ENCODE measurements around the gene LINGO1.

Gene LINGO1

DNA sequence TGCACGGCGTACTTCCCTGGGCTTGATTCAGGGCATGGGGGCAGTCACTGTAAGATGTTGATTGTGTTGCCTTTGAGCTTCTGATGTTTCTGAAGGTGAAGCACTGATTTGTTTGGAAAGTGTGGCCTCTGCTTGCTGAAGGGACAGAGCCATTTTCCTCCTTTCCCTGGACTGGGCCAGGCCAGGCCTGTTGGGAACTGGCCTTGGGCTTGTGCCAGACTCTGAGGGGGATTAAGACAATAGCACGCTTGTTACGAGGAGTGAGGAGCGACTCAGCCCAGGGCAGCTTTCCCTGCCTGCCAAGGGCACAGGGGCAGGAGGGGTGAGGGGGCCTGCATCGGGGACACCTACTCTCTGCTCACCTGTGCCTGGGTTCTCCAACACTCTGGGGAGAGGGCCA lies 42.9 kb downstream of the LINGO1 start:
- DNase-seq: no peak

DNA sequence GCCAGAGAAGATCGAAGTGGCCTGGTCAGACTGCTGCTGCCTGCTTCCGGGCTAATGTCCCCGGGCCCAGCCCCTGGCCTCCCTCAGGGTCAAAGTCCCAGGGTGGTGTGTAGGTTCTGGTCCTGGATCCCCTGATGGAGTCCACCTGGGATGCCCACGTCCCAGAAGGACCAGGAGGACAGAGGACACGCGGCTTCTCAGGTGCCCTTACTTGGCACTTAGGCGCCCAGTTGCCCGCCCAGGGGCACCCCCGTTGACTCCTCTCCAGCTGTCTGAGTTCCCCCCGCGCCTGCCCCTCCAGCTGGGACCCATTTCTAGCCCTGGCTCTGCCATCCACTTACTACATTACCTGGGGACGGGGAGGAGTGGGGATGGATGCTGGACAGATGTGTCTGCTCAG lies 44.6 kb downstream of the LINGO1 start:
- no peak for DNase-seq

DNA sequence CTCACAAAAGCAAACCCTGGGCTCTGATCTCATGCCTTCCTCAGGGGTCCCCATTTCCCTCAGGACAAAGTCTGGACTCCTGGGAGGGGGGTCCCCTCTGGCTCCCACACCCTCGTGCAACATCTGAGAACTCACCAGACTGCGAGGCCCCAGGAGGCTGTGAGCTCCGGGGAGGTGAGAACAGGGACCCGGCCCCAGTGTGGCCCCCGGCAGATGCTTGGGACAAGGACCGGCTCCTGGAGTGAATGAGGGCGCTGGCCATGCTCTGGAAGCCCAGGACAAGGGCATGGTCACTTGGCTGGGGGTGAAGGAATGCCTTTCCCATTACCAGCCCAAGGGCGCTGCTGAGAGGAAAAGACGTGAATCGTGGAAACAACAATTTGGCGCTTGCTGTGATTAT lies 48.0 kb downstream of the LINGO1 start:
- no peak for DNase-seq

DNA sequence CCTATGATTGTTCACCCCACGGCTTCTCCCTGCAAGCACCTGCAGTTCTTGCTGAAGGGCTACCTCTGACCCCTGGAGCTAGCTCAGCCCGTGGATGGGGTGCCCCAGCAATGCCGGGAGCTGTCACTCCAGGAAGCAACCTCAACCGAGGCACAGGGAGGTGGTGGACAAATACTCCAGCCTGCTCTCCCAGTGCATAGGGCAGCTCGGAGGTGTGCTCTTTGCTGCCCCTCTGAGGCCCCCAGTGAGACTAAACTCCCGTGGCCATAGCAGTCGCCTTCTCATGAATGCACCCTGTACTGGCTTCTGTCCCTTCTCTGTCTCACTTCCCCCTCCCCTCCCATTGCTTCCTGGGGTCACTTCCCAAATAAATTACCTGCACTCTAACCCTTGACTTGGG lies 48.5 kb downstream of the LINGO1 start:
- no peak for DNase-seq

DNA sequence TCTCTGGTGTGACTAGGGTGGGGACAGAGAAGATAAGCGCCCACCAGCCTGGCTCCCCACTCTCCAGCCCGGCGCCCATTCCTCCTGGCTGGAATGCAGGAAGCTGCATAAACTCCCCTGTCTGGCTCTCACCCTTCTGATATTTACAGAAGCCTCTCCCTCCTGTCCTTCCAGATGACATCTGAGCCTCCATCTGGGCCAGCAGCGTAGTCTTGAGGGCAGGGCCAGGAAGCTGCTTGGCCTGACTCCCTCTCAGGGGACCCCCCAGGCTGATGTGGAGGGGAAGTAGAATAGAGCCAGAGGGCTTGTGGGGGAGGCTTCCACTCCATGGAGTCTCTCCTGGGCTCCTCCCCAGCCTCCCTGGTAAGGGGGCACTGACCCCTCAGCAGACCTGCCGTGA lies 49.9 kb downstream of the LINGO1 start:
- no peak for DNase-seq

DNA sequence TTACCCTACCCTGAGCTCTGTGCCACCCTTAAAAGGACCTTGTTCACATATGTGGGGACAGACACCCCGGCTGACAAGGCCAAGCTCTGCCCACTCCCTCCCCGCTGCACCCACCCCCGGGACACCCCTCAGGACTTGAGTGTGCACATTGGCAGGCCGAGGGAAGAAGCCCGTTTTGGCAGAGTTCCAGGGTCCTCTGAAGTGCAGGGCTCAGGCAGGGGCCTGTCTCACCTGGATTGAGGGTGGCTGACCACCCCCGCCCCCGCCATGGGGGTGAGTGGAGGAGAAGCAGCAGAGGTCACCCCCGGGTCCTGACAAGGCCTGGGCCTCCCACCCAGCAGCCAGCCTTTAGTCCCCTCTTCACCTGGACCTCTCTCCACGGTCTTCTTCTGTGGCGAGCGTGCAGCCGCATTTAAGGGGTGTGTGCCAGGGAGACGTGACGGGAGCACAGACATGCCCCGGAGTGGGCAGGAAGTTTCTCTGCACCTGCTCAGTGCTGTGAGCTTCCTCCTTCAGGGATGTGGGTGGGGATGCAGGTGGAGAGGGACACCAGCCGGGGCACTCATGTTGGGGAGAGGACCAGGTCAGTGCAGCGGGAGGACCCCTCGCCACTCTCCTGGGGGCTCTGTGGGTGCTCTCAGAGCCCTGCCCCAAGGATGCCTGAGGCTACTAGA lies 50.7 kb downstream of the LINGO1 start:
- DNase-seq: no peak

DNA sequence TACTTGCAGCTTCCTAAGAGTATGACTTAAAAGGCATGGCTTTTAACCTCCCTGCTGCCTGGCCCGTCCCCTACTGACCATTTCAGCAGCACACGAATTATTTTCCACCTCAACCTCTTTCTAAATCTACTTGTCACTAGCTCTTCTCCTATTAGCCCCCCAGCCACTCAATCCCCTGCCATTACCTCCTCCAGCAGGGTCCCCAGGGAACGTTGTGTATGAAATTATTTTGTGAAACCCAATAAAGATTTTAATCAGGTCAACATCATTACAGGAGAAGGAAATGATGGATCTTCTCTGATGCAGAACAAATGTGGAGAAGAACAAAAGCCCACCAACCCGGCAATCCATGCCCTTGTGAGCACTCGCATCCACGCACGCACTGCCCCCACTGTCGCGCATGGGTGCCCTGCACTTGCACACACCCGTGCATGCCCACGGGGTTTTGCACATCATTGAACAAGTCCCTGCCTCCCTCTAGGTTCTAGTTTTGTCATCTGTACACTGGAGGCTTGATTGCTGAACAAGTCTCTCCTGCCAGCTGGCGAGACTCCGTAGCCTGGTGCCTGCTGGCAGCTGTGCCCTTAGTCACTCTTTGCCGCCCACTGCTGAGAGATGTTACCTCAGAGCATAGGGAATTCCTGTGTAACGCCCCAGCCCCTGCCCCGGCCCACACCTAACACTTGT lies 51.6 kb downstream of the LINGO1 start:
- DNase-seq: no peak

DNA sequence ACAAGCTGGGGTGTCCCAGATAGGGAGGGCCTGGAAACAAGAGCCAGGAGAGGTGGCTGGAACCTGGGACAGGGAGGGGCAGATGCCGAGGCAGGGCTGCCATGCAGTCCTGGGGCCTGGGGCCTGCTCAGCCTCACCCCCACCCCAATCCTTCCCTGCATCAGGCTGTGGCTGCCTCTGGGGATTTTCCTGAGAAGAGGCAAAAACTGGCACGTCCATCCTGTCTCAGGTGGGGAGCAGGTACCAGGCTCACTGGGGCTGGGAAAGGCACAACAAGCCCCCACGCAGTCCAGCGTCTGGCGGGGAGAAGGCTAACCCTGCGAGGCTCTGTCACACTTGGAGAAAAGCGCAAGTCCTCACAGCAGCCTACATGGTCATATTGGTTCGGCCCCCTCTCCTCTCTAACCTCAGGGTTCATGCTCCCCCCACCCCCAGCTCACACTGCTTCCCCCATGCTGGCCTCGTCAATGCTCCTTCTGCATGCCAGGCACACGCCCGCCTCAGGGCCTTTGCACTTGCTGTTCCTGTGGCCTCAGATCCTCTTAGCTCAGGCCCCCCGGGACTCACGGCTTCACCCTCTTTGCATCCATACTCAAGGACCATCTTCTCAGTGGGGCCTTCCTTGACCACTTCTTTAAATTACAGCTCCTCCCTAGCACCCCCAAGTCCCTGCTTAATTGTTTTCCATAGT lies 53.1 kb downstream of the LINGO1 start:
- no peak for DNase-seq

DNA sequence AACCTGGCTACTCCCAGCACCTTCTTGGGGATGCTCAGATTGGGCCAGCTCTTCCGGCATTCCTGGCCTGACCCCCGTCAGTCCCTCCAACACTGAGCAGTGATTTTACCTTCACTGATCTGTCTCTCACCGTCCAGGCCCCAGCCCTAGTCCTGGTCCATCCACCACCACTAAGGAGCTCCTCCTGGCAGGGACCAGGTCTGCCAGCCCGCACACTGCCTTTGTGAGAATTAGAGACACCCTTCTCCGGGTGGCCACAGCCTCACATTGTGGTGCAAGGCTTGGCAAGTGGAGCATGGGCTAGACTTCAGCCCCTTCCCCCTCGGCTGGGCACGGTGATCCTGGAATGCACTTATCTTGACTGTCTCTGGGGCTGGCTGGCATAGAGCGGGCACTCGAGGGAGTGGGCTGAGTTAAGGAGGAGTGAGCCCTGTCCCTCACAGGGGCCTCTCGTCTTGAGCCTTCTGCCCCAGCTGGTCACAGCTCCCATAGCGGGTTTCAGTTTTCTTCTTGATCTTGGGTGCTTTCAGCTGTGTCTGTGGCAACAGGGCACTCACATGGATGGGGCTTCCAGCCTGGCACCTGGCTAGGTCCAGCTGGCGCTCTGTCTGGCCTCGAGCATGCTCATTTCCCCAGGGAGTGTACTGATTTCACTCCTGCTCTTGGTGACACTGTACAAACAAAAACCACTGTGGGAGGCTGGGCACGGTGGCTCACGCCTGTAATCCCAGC lies 53.9 kb downstream of the LINGO1 start:
- DNase-seq: no peak

DNA sequence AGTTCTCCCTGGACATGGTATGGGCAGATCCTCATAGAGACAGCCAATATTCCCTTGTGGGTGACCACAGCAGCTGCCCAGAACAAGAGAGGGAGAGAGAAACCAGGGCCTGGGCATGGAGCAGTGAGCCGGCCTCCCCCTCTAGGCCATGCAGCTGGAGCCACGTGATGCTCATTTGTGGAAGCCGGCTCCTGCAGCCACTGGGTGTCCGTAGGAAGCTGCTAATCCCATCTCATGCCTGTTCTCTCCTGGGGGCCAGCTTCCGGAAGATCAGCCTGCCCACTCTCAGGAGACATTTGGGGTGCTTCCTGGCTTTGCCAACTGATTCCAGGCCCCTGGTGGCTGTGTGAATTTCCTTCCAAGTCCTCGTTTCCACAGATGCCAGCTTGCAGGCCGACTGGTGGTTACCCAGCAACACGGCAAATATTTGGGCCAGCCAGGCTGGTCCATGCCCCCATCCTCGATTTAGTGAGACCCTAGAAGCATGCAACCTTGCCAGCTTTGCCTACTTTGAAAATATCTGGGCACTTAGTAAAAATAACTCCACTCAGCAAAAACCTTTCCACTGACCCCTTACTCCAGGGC lies 55.3 kb downstream of the LINGO1 start:
- no peak for DNase-seq

DNA sequence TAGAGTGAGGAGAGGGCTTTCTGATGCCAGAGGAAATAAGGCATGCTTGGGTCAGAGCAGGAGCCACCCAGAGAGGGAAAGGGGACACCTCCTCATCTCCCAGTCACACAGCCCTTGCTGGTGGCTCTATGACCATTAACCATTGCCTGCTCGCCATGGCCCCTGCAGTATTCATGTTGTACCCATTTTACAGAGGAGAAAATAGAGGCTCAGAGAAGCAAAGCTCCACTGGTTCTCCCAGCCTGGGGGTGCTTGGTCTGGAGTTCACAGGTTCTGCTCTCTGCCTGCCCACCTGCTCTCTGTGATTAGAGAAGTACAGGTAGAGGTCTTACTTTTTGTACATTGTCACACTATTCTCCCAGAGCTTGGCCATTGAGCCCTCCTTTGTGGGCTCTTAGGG lies 56.2 kb downstream of the LINGO1 start:
- no peak for DNase-seq

DNA sequence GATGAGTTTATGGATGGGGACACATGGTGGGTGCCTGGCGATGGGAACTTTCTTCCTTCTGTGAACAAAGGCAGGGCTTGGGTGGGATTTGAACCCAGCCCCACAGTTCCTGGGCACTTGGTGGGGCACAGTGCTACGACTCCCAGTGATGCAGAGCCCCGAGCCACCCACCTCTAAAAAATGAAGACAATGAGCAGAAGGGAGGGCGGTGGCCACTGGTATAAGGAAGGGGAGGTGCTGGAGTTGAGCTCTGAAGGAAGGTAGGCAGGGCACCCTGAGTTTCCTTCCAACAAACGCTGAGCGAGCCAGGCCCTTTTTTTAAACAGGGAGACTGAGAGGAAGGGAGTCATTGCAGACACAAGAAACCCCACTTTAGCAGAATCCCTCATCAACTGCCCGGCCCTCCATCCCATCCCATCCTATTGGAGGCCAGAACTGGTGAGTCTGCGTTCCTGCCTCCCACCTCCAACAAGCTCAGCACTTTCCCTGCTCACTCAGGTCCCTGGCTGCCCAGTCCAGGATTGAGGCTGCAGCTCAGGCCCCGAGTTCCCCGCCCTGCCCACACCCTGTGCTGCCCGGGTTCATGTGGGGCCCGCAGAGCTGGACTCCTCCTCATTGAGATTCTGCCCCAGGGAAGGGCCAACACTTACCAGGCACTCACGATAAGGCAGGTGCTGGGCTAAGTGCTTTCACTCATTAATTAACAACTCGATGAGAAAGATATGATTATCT lies 57.3 kb downstream of the LINGO1 start:
- DNase-seq: no peak

DNA sequence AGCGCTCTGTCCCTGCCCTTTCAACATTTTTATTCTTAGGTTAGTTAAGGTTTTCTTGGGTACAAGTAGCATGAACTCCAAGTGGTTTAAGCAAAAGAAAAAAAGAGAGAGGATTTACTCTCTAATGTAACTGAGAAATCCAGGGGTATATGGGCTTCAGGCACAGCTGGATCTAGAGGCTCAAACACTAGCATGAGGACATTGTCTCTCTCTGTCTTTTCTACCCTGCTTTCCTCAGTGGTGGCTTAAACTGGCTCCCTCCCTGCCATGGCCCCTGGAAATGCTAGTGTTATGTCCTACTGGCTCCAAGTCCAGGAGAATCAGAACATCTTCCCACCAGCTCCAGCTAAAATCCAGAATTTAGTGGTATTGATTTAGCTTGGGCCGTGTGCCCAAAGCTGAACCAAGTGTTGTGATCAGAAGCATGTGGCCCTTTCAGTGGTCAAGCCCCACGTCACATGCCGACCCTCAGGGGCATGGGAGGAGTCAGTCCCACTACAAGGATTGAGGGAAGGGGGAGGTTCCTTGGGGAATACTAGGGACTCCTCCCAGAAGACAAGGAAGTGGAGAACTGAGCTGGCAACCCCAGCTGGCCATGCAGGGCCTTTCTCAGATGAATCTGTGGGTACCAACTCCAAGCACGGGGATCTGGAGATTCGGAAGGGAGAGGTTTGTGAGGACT lies 58.0 kb downstream of the LINGO1 start:
- no peak for DNase-seq

DNA sequence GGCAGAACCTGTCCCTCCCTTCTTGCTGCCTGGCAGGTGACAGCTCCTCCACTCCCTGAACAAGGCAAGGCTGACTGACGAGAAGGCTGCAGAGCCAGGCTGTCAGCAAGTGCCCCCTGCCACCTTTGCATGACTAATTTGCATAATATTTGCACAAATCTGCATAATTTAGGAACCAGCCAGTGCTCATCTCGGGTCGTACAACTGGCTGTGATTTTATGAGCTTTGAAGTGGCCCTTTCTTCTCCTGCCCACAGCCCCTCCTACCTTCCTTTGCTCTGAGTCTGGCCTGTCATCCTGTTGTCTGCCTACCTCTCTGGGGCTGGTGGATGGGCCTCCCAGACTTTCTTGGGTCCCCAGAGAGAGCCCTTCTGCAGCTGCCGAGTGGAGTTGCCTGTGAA lies 58.9 kb downstream of the LINGO1 start:
- DNase-seq: no peak

DNA sequence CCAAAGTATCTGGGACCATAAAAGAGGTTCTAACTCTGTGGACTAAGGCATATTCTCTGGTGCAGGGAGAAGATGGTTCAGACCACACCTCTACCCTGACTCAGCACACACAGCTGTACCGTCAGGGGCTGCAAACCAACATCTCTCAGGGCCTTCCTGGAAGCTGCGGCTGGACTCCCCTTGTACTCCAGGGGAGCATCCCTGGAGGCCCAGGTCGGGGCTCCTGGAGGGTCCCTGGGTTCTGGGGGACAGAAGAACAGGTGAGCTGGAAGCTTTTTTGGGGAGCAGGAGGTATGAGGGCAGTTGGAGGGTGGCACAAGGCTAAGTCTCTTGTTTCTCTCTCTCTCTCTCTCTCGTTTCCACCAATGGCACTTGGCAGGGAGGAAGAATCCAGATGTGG lies 60.5 kb downstream of the LINGO1 start:
- no peak for DNase-seq

DNA sequence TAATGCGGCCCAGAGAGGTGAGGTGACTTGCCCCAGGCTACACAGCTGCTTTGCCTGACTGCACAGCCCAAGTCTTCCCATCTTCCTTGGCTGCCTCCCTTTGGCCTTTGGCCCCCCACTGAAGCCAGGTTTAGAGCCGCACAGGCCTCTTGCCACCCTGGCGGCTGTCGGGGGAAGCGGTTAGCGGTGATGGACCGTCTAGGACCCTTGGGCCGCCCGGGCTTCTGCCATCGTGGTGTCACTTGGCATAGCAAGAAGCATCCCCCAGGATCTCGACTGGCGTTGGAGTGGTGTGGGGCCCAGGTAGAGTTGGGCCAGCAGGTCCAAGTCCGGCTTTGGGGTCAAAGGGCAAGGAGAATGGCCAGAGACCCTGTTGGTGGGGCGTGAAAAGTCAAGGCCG lies 61.0 kb downstream of the LINGO1 start:
- no peak for DNase-seq

DNA sequence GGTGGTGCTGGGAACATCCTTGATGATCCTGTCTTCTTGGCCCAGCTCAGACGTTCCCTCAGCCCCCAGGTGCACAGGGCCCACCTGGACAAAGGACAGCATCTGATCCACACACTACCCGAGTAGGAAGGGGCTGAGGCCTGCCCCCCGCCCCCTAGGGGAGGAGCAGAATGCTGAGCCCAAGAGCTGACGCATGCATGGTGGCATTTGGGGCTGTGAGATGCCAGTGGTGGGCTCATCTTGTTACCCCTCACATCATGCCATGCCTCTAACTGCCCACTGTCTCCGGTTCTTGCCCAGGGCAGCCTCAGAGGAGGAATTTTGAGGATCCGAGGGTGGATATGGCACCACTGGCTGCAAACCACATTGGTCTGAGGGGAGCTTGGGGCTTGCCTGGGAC lies 61.5 kb downstream of the LINGO1 start:
- no peak for DNase-seq

DNA sequence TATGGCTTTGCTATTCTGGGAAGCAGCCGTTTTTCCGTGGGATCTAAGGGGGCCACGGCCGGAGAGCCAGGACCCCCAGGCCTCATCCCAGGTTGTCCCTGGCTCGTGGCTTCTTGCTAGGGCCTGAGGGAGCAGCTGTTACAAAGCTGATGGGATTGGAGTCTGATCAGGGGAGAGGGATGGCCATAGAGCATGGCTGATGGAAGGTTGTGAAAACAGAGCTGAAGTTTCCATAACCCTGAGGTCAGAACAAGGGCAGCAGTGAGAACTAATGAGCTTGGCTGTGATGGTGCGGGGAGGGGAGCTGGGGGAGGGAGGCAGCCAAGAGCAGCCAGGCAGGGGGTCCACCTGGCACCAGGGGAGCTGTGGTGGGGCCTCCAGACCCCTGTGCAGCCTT lies 63.0 kb downstream of the LINGO1 start:
- DNase-seq: no peak

DNA sequence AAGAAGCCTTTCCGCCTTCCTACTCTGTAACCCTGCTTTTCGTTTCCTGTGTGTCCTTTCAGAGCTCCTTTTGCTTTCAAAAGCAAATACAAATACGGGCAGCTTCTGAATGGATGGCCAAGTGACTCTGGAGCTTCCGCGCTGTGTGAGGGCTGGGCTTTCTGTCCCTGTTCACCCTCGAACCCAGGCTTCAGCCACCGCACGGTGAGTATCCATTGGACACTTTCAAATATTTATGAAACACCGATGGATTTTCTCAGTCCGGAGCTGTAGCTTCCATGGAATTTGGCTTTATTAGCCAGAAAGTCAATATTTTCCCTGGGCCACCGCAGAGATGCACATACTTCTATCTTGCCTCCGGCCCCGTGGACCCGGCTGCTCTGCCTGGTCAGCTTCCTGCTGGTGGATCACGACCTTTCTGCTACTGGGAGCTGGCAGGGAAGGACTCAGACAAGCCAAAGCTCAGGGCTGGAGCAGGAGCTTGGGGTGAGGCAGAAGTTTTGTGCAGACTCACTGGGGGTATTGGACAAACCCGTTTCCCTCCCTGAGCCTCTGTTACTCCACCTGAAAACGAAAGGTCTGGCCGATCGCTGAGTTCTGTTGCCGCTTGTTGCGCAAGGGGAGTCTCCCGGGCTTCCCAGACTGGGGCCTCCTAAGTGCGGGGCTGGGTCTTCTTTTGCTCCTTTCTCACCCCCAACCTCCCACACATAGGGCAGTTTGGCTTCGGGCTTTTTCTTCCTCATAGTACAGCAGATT lies 63.6 kb downstream of the LINGO1 start:
- DNase-seq: no peak

DNA sequence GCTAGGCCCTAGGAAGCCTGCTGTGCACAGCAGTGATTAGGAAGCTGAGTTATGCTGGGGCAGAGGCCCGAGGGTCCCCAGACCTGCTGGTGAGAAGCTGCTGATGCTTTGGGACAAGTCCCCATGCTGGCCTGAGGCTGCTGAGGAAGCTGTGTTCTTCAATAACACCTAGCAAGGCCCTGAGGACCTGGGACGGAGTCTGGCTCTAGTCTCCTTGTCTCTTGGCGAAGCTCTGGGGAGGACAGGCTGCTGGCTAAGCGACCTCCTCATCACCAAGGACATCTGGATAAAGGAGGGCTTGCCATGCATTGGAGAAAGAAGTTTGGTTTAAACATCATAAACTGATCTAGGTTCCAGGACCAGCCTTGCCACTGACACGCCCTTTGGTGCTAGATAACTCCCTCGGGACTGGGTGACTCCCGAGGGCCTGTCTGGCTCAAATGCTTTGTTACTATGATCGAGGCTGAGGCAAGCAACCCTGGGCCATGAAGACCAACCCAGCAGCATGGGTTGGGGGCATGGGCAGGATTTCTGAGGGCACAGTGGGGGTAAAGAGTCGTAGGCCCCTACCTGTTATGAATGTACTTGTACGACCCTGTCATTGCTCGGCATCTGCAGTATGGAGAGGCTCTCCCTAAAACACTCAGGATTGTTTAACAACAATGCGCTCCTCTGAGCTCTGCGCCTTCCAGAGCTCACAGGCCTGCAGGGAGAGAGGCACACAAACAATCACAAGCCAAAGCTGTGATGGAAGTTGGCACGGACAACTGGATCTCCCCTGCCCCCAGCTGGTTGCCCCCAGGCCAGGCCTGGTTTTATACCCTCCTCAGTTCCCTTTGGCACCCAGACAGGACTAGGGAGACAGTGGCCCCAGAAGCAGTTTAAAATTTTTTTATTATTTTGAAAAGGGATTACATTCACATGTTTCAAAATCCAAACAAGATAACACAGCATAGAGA lies 64.4 kb downstream of the LINGO1 start:
- DNase-seq: no peak

Data from stimulated activated CD4-positive, alpha-beta T cell treated with anti-CD3 and anti-CD28 coated beads, Interleukin-15, amount 100 ng/mL, for 24 hours (primary cell).